ENCODE data around the gene MYH11. TPM values are rescaled to one million over a fixed set of nuclear protein-coding genes. Genes with fewer than 3 reads are reported as not detected.
A peak's percentile ranks its signal among the peaks of the same experiment; 100 is the strongest.
"Not testable (repeated sequence)": the region's sequence is repeated elsewhere in the genome, so short reads cannot be mapped to it uniquely, and the experiment has no call there.

Gene MYH11
- total RNA-seq, 1 experiment from 2014 or later: 0.02 TPM

GRCh38 chr16:15811481-15812400 is 45.1 kb downstream of the MYH11 start:
- peak; percentile 65 for DNase-seq (ENCODE audit: extremely low read depth, low read depth)

- no peak for DNase-seq (ENCODE audit: extremely low read depth, low read depth)
Observed at GRCh38 chr16:15810949-15811348, 45.9 kb downstream of the MYH11 start.

- no peak for DNase-seq (ENCODE audit: extremely low read depth, low read depth)
Observed at GRCh38 chr16:15810411-15810810, 46.4 kb downstream of the MYH11 start.

- DNase-seq (ENCODE audit: extremely low read depth, low read depth): not testable (repeated sequence)
Observed at GRCh38 chr16:15809297-15809696, 47.5 kb downstream of the MYH11 start.

- no peak for DNase-seq (ENCODE audit: extremely low read depth, low read depth)
Observed at GRCh38 chr16:15808071-15808470, 48.8 kb downstream of the MYH11 start.

GRCh38 chr16:15807603-15808009 is 49.2 kb downstream of the MYH11 start:
- no peak for DNase-seq (ENCODE audit: extremely low read depth, low read depth)

- no peak for DNase-seq (ENCODE audit: extremely low read depth, low read depth)
Observed at GRCh38 chr16:15803618-15804017, 53.2 kb downstream of the MYH11 start.

- DNase-seq (ENCODE audit: extremely low read depth, low read depth): no peak
Observed at GRCh38 chr16:15799851-15800495, 56.9 kb downstream of the MYH11 start.

GRCh38 chr16:15798671-15799070 is 58.2 kb downstream of the MYH11 start:
- DNase-seq (ENCODE audit: extremely low read depth, low read depth): no peak

- DNase-seq (ENCODE audit: extremely low read depth, low read depth): no peak
Observed at GRCh38 chr16:15796885-15797284, 59.9 kb downstream of the MYH11 start.

- DNase-seq (ENCODE audit: extremely low read depth, low read depth): no peak
Observed at GRCh38 chr16:15795615-15796014, 61.2 kb downstream of the MYH11 start.

GRCh38 chr16:15792563-15792971 is 64.3 kb downstream of the MYH11 start:
- no peak for DNase-seq (ENCODE audit: extremely low read depth, low read depth)

GRCh38 chr16:15790458-15790857 is 66.4 kb downstream of the MYH11 start:
- no peak for DNase-seq (ENCODE audit: extremely low read depth, low read depth)

GRCh38 chr16:15789816-15790215 is 67.0 kb downstream of the MYH11 start:
- not testable (repeated sequence) for DNase-seq (ENCODE audit: extremely low read depth, low read depth)

- DNase-seq (ENCODE audit: extremely low read depth, low read depth): no peak
Observed at GRCh38 chr16:15788846-15789239, 68.0 kb downstream of the MYH11 start.

GRCh38 chr16:15786501-15786900 is 70.3 kb downstream of the MYH11 start:
- no peak for DNase-seq (ENCODE audit: extremely low read depth, low read depth)

GRCh38 chr16:15785386-15786059 is 71.3 kb downstream of the MYH11 start:
- DNase-seq (ENCODE audit: extremely low read depth, low read depth): no peak

- DNase-seq (ENCODE audit: extremely low read depth, low read depth): no peak
Observed at GRCh38 chr16:15783985-15784384, 72.8 kb downstream of the MYH11 start.

GRCh38 chr16:15782573-15783365 is 74.1 kb downstream of the MYH11 start:
- no peak for DNase-seq (ENCODE audit: extremely low read depth, low read depth)

GRCh38 chr16:15781650-15782049 is 75.2 kb downstream of the MYH11 start:
- DNase-seq (ENCODE audit: extremely low read depth, low read depth): no peak

GRCh38 chr16:15780805-15781204 is 76.0 kb downstream of the MYH11 start:
- no peak for DNase-seq (ENCODE audit: extremely low read depth, low read depth)

Data from NCI-H460 (cell line).